Measurements from ENCODE around the gene DBT. TPM values are rescaled to one million over a fixed set of nuclear protein-coding genes. Genes with fewer than 3 reads are reported as not detected.

DBT gene
- total and polyA plus RNA-seq, 2 of the 13 experiments (the other 11 are each of a cell fraction or from before 2014, with no cell fraction given), result 3.3 to 10.2 TPM

- peaks cover under 1 to 32% of the 10 kb centered on the region in 2 experiments; a peak in 3 of 5 replicates for H3K36me3 ChIP-seq (replicated peaks in 1 of 2; ENCODE audit: control insufficient read depth in 1 of 2, insufficient read depth in 2 of 2, low read length in 2 of 2)
- no peak overlapping the region for H3K27ac ChIP-seq (ENCODE audit: extremely low read length, insufficient read depth, low read length)
- no peaks in the 10 kb centered on the region for H3K79me2 ChIP-seq (ENCODE audit: insufficient read depth, low read length)
- H3K9me3 ChIP-seq (ENCODE audit: low read length), result no peaks in the 10 kb centered on the region
- ChIA-PET CTCF (ENCODE audit: low intra/inter-chr PET ratio, low total read pairs) (no interaction called here), POLR2A (no interaction called here)
- in situ Hi-C loops (cut with HindIII; ENCODE audit: extremely low pct_ligation_motif_present, low pct_unique_long_range_greater_than_20kb), result no loop called here
- no peak overlapping the region for H3K9ac ChIP-seq (ENCODE audit: insufficient read depth, low read depth, low read length)
- DNase-seq (ENCODE audit: low spot score), result no peak
- H4K20me1 ChIP-seq (ENCODE audit: insufficient read depth, low read length), result no peaks in the 10 kb centered on the region
- no peaks in the 10 kb centered on the region for H3K4me1 ChIP-seq (ENCODE audit: insufficient read depth, low read length)
- no TSS peak for BruUV-seq (replicated peaks)
- no peak overlapping the region for H3K4me3 ChIP-seq (replicated peaks in 1 of 3; ENCODE audit: insufficient read depth in 1 of 3, low read depth in 2 of 3, low read length in 3 of 3)
- TF ChIP-seq FOXK2 (IDR thresholded peaks at IDR 0.05) (no peak), ADNP (CRISPR knock-in tag; IDR thresholded peaks at IDR 0.05) (no peak), ZEB1 (IDR thresholded peaks at IDR 0.05; ENCODE audit: insufficient replicate concordance, low read depth) (no peak), MED8 (CRISPR knock-in tag; IDR thresholded peaks at IDR 0.05; ENCODE audit: insufficient replicate concordance) (no peak), KAT7 (CRISPR knock-in tag; IDR thresholded peaks at IDR 0.05; ENCODE audit: borderline replicate concordance) (no peak), ZNF432 (CRISPR knock-in tag; IDR thresholded peaks at IDR 0.05; ENCODE audit: borderline replicate concordance) (no peak), ZFP82 (CRISPR knock-in tag; IDR thresholded peaks at IDR 0.05; ENCODE audit: borderline replicate concordance) (no peak), KMT2B (CRISPR knock-in tag; IDR thresholded peaks at IDR 0.05) (no peak), MED1 (CRISPR knock-in tag; IDR thresholded peaks at IDR 0.05) (no peak), ZNF569 (CRISPR knock-in tag; IDR thresholded peaks at IDR 0.05; ENCODE audit: borderline replicate concordance) (no peak)
- TF ChIP-seq, protein P1, sequence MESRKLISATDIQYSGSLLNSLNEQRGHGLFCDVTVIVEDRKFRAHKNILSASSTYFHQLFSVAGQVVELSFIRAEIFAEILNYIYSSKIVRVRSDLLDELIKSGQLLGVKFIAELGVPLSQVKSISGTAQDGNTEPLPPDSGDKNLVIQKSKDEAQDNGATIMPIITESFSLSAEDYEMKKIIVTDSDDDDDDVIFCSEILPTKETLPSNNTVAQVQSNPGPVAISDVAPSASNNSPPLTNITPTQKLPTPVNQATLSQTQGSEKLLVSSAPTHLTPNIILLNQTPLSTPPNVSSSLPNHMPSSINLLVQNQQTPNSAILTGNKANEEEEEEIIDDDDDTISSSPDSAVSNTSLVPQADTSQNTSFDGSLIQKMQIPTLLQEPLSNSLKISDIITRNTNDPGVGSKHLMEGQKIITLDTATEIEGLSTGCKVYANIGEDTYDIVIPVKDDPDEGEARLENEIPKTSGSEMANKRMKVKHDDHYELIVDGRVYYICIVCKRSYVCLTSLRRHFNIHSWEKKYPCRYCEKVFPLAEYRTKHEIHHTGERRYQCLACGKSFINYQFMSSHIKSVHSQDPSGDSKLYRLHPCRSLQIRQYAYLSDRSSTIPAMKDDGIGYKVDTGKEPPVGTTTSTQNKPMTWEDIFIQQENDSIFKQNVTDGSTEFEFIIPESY (CRISPR knock-in tag; IDR thresholded peaks at IDR 0.05), result no peak
- TF ChIP-seq, protein P2, sequence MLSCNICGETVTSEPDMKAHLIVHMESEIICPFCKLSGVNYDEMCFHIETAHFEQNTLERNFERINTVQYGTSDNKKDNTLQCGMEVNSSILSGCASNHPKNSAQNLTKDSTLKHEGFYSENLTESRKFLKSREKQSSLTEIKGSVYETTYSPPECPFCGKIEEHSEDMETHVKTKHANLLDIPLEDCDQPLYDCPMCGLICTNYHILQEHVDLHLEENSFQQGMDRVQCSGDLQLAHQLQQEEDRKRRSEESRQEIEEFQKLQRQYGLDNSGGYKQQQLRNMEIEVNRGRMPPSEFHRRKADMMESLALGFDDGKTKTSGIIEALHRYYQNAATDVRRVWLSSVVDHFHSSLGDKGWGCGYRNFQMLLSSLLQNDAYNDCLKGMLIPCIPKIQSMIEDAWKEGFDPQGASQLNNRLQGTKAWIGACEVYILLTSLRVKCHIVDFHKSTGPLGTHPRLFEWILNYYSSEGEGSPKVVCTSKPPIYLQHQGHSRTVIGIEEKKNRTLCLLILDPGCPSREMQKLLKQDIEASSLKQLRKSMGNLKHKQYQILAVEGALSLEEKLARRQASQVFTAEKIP (CRISPR knock-in tag; IDR thresholded peaks at IDR 0.05; ENCODE audit: borderline replicate concordance), result no peak
- no peak overlapping the region for H2AFZ ChIP-seq (ENCODE audit: low read length)
- no peak for ATAC-seq
- no peak for FAIRE-seq
- no peaks in the 10 kb centered on the region for H3K27me3 ChIP-seq (ENCODE audit: control insufficient read depth in 1 of 2, insufficient read depth in 2 of 2, low read length in 2 of 2)
- intact Hi-C loops (cut with micrococcal nuclease; ENCODE audit: unreplicated experiment), result no loop called here
- H3K4me2 ChIP-seq (ENCODE audit: low read depth, low read length), result no peak overlapping the region
- WGBS (ENCODE audit: low lambda C conversion rate), result 100% methylated on average over 2 of the region's 2 CpGs
These were observed 31.8 kb downstream of the DBT start for GRCh38 chr1:100217834-100218233.
